ENCODE data around the gene DNM2. TPM values are rescaled to one million over a fixed set of nuclear protein-coding genes. Genes with fewer than 3 reads are reported as not detected.

The DNM2 gene
- total and polyA plus RNA-seq, 9 of the 15 experiments (the other 6 are each of a cell fraction or from before 2014, with no cell fraction given), result 2.2 to 161 (median 72.6) TPM

GRCh38 chr19:10719466-10719961 is 1.6 kb downstream of the DNM2 start:
- Histone ChIP-seq H4K20me1 (replicated peaks; ENCODE audit: control insufficient read depth, insufficient read depth, low read length) (peaks cover 45% of the 10 kb centered on the region), H3K4me2 (ENCODE audit: insufficient read depth, low read length) (peak overlapping the region; percentile 96), H3K9ac (ENCODE audit: insufficient read depth in 1 of 2, low read depth in 2 of 2, low read length in 2 of 2) (peak overlapping the region; percentile 96 to 99), H3K27me3 (ENCODE audit: control insufficient read depth in 2 of 2, insufficient read depth in 2 of 2, low read length in 2 of 2) (no peaks in the 10 kb centered on the region), H3K4me3 (peak overlapping the region; percentile 99), H3K79me2 (ENCODE audit: control insufficient read depth, insufficient read depth, low read length) (peaks cover 66% of the 10 kb centered on the region), H2AFZ (ENCODE audit: low read depth, low read length) (no peak overlapping the region), H3K9me3 (replicated peaks; ENCODE audit: control insufficient read depth, insufficient read depth, low read depth, low read length) (no peaks in the 10 kb centered on the region), H3K4me1 (replicated peaks in 1 of 2; ENCODE audit: control insufficient read depth in 2 of 2, insufficient read depth in 2 of 2, low read length in 2 of 2) (peaks cover 18 to 39% of the 10 kb centered on the region in 2 experiments; a peak in 4 of 5 replicates), H3K9me1 (ENCODE audit: control insufficient read depth, insufficient read depth, low read length) (peaks cover 8% of the 10 kb centered on the region), H3K36me3 (ENCODE audit: control insufficient read depth, insufficient read depth, low read length) (peaks cover 30% of the 10 kb centered on the region), H3K27ac (ENCODE audit: extremely low read depth, low read depth, low read length) (peak overlapping the region; percentile 95; the same call in 2 of the 3 replicates)
- WGBS (ENCODE audit: insufficient coverage, low coverage, missing lambda C conversion rate), result 0% methylated on average over 5 of the region's 5 CpGs
- in situ Hi-C loops (cut with MboI) (no loop called here), intact Hi-C loops (cut with micrococcal nuclease) (loop anchor here (2.0 to 5.0 kb wide), 3 partner anchors 17 to 89 kb away; no protein-coding TSS in a partner anchor)
- ATAC-seq (0 out of 3 replicates have a peak, but pooled peaks have one; percentile 3), FAIRE-seq (peak; percentile 89), DNase-seq (ENCODE audit: extremely low read depth in 1 of 4, low spot score in 3 of 4) (peak; percentile 54 to 88 (median 65))
- ChIA-PET CTCF (ENCODE audit: low intra/inter-chr PET ratio) (interaction anchor here (0.7 kb wide), 1 partner anchor 27 kb away, joined by 3 read pairs; no protein-coding TSS in a partner anchor), POLR2A (interaction anchor here (0.7 to 2.2 kb wide), 4 partner anchors 17 to 138 kb away, joined by 3 to 7 read pairs (median 3); no protein-coding TSS in a partner anchor)
- BruUV-seq (replicated peaks), result TSS peak; percentile 38
- no peak for TF ChIP-seq E4F1 (CRISPR knock-in tag; IDR thresholded peaks at IDR 0.05; ENCODE audit: borderline replicate concordance)
- TF ChIP-seq JUNB (CRISPR knock-in tag; conservative IDR thresholded peaks at IDR 0.05), result no peak
- TF ChIP-seq USF2 (CRISPR knock-in tag; IDR thresholded peaks at IDR 0.05), result no peak
- TF ChIP-seq TRIM24 (IDR thresholded peaks at IDR 0.05), result peak in 1 of 2 experiments; percentile 62; a peak in 2 of 4 replicates
- no peak for TF ChIP-seq POLR3G (IDR thresholded peaks at IDR 0.05; ENCODE audit: extremely low read depth, insufficient read length, insufficient replicate concordance)
- TF ChIP-seq MYBL2 (IDR thresholded peaks at IDR 0.05; ENCODE audit: low read depth), result no peak
- TF ChIP-seq MYBL2 (CRISPR knock-in tag; IDR thresholded peaks at IDR 0.05; ENCODE audit: borderline replicate concordance), result no peak
- no peak for TF ChIP-seq GTF3C2 (IDR thresholded peaks at IDR 0.05; ENCODE audit: borderline replicate concordance, extremely low read depth, insufficient read length)
- peak; percentile 68; the same call in 1 of the 2 replicates for TF ChIP-seq ZBTB2 (IDR thresholded peaks at IDR 0.05)
- peak; percentile 87 for TF ChIP-seq MECOM (CRISPR knock-in tag; IDR thresholded peaks at IDR 0.05)
- TF ChIP-seq NKRF (IDR thresholded peaks at IDR 0.05; ENCODE audit: borderline replicate concordance), result peak; percentile 23; the same call in 1 of the 2 replicates
